ENCODE data around the gene PDLIM7. TPM values are rescaled to one million over a fixed set of nuclear protein-coding genes. Genes with fewer than 3 reads are reported as not detected.

The PDLIM7 gene
- total and polyA plus RNA-seq, 2 experiments from 2014 or later: 94.7 to 128 TPM

DNA sequence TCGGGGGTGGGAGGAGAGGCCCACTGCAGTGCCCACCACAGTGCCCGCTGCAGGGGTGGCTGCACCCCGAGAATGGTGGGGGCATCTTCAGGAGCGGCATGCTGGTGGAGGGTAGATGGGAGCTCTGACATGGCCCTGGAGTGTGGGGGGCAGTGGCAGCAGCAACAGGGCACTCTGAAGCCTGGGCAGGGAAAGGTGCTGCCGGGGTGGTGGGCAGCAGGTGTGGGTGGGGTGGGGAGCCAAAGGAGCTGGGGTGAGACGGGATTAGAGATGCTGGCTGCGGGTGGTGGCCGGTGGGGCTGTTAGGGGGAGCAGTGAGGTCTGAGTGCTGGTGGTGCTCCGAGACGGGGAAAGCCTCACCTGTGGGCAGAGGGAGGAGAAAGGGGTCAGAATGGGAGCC is 39.0 kb upstream of the PDLIM7 start:
- Histone ChIP-seq H3K9me2 (ENCODE audit: insufficient read depth) (no peaks in the 10 kb centered on the region), H3K36me3 (ENCODE audit: insufficient read depth) (peaks cover 14% of the 10 kb centered on the region), H3K27me3 (ENCODE audit: insufficient read depth) (no peaks in the 10 kb centered on the region), H2AFZ (no peak overlapping the region), H4K20me1 (replicated peaks; ENCODE audit: insufficient read depth) (peaks cover 35% of the 10 kb centered on the region), H3F3A (replicated peaks; ENCODE audit: low read depth) (0 out of 2 replicates have a peak, but pooled peaks cover 7% of the 10 kb centered on the region), H3K4me1 (ENCODE audit: insufficient read depth) (no peaks in the 10 kb centered on the region), H3K79me2 (replicated peaks; ENCODE audit: insufficient read depth) (peaks cover 15% of the 10 kb centered on the region), H3K27ac (ENCODE audit: low read depth) (no peak overlapping the region), H3K4me3 (no peak overlapping the region), H3K4me2 (no peak overlapping the region)
- ATAC-seq (no peak), DNase-seq (ENCODE audit: low spot score) (no peak)
- Mint-ChIP-seq H3K4me3 (no peak overlapping the region), H3K9me3 (no peaks in the 10 kb centered on the region), H3K36me3 (ENCODE audit: low read depth) (peaks cover 39% of the 10 kb centered on the region), H3K27me3 (ENCODE audit: insufficient read depth, low read depth, poor library complexity) (peaks cover 3% of the 10 kb centered on the region), H3K4me1 (peaks cover 3% of the 10 kb centered on the region; the same call in 2 of the 3 replicates), H3K27ac (no peak overlapping the region)
- TF ChIP-seq EZH2 (IDR thresholded peaks at IDR 0.05; ENCODE audit: low read depth, unreplicated experiment) (no peak), ZNF114 (CRISPR knock-in tag; IDR thresholded peaks at IDR 0.05) (no peak), NANOG (IDR thresholded peaks at IDR 0.05; ENCODE audit: borderline replicate concordance) (no peak), EZH2phosphoT487 (IDR thresholded peaks at IDR 0.05; ENCODE audit: unreplicated experiment) (no peak), POLR2AphosphoS5 (IDR thresholded peaks at IDR 0.05; ENCODE audit: low read depth) (no peak), JUNB (IDR thresholded peaks at IDR 0.05; ENCODE audit: unreplicated experiment) (no peak), STAT1 (IDR thresholded peaks at IDR 0.05; ENCODE audit: unreplicated experiment) (no peak), CREB1 (CRISPR knock-in tag; IDR thresholded peaks at IDR 0.05; ENCODE audit: low read depth) (no peak), ZNF331 (CRISPR knock-in tag; IDR thresholded peaks at IDR 0.05; ENCODE audit: low read depth) (no peak)
- TF ChIP-seq, protein P1, sequence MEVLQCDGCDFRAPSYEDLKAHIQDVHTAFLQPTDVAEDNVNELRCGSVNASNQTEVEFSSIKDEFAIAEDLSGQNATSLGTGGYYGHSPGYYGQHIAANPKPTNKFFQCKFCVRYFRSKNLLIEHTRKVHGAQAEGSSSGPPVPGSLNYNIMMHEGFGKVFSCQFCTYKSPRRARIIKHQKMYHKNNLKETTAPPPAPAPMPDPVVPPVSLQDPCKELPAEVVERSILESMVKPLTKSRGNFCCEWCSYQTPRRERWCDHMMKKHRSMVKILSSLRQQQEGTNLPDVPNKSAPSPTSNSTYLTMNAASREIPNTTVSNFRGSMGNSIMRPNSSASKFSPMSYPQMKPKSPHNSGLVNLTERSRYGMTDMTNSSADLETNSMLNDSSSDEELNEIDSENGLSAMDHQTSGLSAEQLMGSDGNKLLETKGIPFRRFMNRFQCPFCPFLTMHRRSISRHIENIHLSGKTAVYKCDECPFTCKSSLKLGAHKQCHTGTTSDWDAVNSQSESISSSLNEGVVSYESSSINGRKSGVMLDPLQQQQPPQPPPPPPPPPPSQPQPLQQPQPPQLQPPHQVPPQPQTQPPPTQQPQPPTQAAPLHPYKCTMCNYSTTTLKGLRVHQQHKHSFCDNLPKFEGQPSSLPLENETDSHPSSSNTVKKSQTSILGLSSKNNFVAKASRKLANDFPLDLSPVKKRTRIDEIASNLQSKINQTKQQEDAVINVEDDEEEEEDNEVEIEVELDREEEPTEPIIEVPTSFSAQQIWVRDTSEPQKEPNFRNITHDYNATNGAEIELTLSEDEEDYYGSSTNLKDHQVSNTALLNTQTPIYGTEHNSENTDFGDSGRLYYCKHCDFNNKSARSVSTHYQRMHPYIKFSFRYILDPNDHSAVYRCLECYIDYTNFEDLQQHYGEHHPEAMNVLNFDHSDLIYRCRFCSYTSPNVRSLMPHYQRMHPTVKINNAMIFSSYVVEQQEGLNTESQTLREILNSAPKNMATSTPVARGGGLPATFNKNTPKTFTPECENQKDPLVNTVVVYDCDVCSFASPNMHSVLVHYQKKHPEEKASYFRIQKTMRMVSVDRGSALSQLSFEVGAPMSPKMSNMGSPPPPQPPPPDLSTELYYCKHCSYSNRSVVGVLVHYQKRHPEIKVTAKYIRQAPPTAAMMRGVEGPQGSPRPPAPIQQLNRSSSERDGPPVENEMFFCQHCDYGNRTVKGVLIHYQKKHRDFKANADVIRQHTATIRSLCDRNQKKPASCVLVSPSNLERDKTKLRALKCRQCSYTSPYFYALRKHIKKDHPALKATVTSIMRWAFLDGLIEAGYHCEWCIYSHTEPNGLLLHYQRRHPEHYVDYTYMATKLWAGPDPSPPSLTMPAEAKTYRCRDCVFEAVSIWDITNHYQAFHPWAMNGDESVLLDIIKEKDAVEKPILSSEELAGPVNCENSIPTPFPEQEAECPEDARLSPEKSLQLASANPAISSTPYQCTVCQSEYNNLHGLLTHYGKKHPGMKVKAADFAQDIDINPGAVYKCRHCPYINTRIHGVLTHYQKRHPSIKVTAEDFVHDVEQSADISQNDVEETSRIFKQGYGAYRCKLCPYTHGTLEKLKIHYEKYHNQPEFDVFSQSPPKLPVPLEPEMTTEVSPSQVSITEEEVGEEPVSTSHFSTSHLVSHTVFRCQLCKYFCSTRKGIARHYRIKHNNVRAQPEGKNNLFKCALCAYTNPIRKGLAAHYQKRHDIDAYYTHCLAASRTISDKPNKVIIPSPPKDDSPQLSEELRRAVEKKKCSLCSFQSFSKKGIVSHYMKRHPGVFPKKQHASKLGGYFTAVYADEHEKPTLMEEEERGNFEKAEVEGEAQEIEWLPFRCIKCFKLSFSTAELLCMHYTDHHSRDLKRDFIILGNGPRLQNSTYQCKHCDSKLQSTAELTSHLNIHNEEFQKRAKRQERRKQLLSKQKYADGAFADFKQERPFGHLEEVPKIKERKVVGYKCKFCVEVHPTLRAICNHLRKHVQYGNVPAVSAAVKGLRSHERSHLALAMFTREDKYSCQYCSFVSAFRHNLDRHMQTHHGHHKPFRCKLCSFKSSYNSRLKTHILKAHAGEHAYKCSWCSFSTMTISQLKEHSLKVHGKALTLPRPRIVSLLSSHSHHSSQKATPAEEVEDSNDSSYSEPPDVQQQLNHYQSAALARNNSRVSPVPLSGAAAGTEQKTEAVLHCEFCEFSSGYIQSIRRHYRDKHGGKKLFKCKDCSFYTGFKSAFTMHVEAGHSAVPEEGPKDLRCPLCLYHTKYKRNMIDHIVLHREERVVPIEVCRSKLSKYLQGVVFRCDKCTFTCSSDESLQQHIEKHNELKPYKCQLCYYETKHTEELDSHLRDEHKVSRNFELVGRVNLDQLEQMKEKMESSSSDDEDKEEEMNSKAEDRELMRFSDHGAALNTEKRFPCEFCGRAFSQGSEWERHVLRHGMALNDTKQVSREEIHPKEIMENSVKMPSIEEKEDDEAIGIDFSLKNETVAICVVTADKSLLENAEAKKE (CRISPR knock-in tag; IDR thresholded peaks at IDR 0.05): no peak
- TF ChIP-seq, protein P2, sequence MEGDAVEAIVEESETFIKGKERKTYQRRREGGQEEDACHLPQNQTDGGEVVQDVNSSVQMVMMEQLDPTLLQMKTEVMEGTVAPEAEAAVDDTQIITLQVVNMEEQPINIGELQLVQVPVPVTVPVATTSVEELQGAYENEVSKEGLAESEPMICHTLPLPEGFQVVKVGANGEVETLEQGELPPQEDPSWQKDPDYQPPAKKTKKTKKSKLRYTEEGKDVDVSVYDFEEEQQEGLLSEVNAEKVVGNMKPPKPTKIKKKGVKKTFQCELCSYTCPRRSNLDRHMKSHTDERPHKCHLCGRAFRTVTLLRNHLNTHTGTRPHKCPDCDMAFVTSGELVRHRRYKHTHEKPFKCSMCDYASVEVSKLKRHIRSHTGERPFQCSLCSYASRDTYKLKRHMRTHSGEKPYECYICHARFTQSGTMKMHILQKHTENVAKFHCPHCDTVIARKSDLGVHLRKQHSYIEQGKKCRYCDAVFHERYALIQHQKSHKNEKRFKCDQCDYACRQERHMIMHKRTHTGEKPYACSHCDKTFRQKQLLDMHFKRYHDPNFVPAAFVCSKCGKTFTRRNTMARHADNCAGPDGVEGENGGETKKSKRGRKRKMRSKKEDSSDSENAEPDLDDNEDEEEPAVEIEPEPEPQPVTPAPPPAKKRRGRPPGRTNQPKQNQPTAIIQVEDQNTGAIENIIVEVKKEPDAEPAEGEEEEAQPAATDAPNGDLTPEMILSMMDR (conservative IDR thresholded peaks at IDR 0.05; ENCODE audit: low read depth in 2 of 2): no peak
- TF ChIP-seq, protein P3, sequence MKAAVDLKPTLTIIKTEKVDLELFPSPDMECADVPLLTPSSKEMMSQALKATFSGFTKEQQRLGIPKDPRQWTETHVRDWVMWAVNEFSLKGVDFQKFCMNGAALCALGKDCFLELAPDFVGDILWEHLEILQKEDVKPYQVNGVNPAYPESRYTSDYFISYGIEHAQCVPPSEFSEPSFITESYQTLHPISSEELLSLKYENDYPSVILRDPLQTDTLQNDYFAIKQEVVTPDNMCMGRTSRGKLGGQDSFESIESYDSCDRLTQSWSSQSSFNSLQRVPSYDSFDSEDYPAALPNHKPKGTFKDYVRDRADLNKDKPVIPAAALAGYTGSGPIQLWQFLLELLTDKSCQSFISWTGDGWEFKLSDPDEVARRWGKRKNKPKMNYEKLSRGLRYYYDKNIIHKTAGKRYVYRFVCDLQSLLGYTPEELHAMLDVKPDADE (IDR thresholded peaks at IDR 0.05): no peak
- TF ChIP-seq, protein P4, sequence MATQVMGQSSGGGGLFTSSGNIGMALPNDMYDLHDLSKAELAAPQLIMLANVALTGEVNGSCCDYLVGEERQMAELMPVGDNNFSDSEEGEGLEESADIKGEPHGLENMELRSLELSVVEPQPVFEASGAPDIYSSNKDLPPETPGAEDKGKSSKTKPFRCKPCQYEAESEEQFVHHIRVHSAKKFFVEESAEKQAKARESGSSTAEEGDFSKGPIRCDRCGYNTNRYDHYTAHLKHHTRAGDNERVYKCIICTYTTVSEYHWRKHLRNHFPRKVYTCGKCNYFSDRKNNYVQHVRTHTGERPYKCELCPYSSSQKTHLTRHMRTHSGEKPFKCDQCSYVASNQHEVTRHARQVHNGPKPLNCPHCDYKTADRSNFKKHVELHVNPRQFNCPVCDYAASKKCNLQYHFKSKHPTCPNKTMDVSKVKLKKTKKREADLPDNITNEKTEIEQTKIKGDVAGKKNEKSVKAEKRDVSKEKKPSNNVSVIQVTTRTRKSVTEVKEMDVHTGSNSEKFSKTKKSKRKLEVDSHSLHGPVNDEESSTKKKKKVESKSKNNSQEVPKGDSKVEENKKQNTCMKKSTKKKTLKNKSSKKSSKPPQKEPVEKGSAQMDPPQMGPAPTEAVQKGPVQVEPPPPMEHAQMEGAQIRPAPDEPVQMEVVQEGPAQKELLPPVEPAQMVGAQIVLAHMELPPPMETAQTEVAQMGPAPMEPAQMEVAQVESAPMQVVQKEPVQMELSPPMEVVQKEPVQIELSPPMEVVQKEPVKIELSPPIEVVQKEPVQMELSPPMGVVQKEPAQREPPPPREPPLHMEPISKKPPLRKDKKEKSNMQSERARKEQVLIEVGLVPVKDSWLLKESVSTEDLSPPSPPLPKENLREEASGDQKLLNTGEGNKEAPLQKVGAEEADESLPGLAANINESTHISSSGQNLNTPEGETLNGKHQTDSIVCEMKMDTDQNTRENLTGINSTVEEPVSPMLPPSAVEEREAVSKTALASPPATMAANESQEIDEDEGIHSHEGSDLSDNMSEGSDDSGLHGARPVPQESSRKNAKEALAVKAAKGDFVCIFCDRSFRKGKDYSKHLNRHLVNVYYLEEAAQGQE (IDR thresholded peaks at IDR 0.05; ENCODE audit: unreplicated experiment): no peak
